ENCODE results near the gene TSPYL4. TPM values are rescaled to one million over a fixed set of nuclear protein-coding genes. Genes with fewer than 3 reads are reported as not detected.
A peak's percentile ranks its signal among the peaks of the same experiment; 100 is the strongest.

TSPYL4 gene
- total RNA-seq, 1 donor, result 28.5 TPM

DNA sequence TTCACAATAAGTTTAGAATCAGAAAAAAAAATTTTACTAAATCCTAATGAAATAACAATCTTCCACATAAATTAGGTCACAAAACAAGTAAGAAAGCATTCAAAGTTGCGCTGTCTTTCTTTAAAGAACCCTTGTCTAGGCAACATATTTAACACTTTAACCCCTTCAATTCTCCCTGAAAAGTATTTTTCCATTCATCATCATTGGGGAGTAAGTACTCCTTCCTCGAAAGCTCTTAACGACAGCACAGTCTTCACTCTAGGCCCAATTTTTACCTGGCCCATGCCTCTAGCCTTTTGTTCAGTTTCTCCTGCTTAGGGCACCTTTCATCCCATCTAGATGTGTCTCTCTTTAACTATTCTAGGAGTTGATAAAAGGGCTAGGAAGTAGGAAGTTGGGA, 23.2 kb upstream of the TSPYL4 start:
- no peak for DNase-seq (ENCODE audit: low read depth in 2 of 3, low spot score in 2 of 3)

GRCh38 chr6:116271149-116271708, 17.4 kb upstream of the TSPYL4 start:
- no peak for DNase-seq (ENCODE audit: low read depth in 2 of 3, low spot score in 2 of 3)

DNA sequence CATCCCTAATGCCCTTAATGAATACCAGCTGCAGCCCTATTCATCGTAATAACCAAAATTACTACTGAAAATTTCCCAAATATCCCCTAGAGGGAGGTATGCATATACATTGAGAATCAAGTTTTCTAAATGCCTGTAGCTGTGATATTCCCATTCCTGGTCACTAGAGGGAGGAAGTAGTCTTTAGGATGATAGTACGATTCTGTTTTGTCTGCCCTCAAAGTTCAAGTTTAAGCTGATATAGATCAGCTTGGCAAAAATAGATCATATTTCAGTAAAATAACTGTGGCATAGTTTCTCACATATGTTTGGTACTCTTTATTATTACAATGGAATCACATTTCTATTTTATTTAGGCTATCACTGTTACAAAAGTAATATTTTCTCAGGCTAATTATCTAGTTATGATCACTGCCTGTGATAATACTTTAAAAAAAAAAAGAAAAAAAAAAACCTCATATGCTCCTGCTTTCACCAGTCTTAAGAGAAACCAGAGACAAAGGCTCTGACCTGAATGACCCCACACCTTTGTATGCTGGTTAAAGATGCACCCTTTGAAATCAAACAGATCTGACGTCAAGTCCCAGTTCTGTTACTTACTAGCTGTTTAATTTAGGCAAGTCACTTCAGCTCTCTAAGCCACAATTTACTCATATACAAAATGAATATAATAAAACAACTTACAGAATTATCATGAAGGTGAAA, 14.9 kb upstream of the TSPYL4 start:
- DNase-seq (ENCODE audit: low read depth in 2 of 3, low spot score in 2 of 3), result peak in 2 of 3 donors; percentile 73 to 80

DNA sequence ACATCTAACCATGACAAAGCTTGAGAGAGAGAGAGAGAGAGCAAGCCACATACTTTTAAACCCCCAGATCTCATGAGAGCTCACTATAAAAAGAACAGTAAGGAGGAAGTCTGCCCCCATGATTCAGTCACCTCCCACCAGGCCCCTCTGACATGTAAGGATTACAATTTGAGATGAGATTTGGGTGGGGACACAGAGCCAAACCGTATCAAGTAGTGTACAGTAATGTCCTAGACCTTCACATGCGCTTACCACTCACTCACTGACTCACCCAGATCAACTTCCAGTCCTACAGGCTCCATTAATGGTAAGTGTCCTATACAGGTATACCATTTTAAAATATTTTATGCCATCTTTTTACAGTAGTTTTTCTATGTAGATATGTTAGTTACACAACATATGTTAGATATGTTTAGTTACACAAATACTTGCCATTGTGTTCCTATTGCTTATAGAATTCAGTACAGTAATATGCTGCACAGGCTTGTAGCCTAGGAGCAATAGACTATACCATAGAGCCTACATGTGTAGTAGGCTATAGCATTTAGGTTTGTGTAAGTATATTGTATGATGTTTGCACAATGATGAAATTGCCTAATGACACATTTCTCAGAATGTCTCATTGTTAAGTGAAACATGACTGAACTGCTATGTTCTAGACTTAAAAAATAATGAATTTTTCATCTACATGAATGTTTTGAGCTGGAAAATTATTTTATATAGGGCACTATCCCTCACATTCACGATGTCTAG, 14.1 kb upstream of the TSPYL4 start:
- no peak for DNase-seq (ENCODE audit: low read depth in 2 of 3, low spot score in 2 of 3)

DNA sequence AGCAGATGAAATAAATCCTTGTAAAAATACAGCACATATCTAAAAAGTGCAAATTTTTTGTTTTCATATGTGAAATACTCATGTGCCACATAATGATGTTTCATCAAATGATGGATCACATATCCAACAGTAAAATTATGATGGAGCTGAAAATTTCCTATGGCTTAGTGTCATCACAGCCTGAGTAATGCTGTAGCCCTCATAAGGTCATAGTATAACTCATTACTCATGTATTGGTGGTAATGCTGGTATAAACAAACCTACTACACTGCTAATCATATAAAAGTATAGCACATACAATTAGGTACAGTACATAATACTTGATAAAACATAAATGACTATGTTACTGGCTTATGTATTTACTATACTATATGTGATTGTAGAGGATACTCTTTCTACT, 12.9 kb upstream of the TSPYL4 start:
- no peak for DNase-seq (ENCODE audit: low read depth in 2 of 3, low spot score in 2 of 3)

- no peak for DNase-seq (ENCODE audit: low read depth in 2 of 3, low spot score in 2 of 3)
These were observed 11.4 kb upstream of the TSPYL4 start for GRCh38 chr6:116265041-116265829.

- DNase-seq (ENCODE audit: low read depth in 2 of 3, low spot score in 2 of 3), result no peak
These were observed 9.5 kb upstream of the TSPYL4 start for GRCh38 chr6:116263353-116263752.

DNA sequence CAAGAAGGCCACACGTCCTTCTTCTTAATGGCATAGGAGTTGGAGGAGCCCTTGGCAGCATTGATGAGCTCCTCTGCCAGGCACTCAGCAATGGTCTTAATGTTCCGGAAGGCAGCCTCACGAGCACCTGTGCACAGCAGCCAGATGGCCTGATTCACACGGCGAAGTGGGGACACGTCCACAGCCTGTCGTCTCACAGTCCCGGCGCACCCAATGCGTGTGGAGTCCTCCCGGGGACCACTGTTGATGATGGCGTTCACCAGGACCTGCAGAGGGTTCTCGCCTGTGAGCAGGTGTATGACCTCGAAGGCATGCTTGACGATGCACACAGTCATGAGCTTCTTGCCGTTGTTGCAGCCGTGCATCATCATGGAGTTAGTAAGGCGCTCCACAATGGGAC, 4.6 kb upstream of the TSPYL4 start:
- DNase-seq (ENCODE audit: low read depth in 2 of 3, low spot score in 2 of 3), result no peak

- DNase-seq (ENCODE audit: low read depth in 2 of 3, low spot score in 2 of 3), result no peak
These were observed 2.8 kb upstream of the TSPYL4 start for GRCh38 chr6:116256694-116257093.

- DNase-seq (ENCODE audit: low read depth in 2 of 3, low spot score in 2 of 3), result no peak
These were observed 1.4 kb upstream of the TSPYL4 start for GRCh38 chr6:116255246-116255800.

GRCh38 chr6:116254297-116255056, 602 bp upstream of the TSPYL4 start:
- DNase-seq (ENCODE audit: low read depth in 2 of 3, low spot score in 2 of 3), result peak in 1 of 3 donors; percentile 25

- DNase-seq (ENCODE audit: low read depth in 2 of 3, low spot score in 2 of 3), result no peak
These were observed 729 bp downstream of the TSPYL4 start for GRCh38 chr6:116253188-116253504.

- DNase-seq (ENCODE audit: low read depth in 2 of 3, low spot score in 2 of 3), result no peak
These were observed 2.1 kb downstream of the TSPYL4 start for GRCh38 chr6:116251568-116252384.

- no peak for DNase-seq (ENCODE audit: low read depth in 2 of 3, low spot score in 2 of 3)
These were observed 5.3 kb downstream of the TSPYL4 start for GRCh38 chr6:116248577-116248976.

DNA sequence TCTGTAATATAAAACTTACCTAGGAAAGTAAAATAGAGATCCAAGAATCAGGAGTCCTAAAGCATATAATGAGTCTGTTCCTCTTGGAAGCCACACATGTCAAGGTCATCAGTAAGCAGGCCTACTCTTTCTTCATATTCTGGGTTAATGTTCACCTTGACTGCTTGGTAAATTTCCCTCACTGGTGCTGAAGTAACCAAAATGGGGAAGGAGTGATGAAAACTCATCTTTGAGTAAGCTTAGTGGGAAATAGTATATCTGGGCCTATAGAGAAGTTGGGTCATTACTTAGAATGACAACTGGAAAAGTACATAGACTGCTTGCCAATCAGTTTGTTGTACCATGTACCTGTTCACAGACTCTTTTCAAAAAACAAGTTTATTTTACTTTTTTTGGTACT, 6.6 kb downstream of the TSPYL4 start:
- DNase-seq (ENCODE audit: low read depth in 2 of 3, low spot score in 2 of 3), result no peak

GRCh38 chr6:116246089-116246488, 7.8 kb downstream of the TSPYL4 start:
- no peak for DNase-seq (ENCODE audit: low read depth in 2 of 3, low spot score in 2 of 3)

DNA sequence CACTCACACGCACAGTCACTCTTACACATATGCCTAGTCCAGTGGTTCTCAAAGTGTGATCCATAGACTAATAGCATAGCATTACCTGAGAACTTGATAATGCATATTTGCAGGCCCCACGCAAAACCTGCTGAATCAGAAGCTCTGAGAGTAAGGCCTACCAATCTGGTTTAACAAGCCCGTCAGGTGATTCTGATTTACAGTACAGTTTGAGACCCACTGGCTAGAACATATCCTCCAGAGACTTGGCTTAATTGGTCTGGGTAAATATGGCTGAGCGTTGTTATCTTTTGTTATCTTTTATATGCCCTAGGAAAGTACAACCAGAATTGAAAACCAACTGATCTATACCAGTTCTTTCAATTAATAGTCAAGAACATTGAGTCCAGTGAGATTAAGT, 9.6 kb downstream of the TSPYL4 start:
- DNase-seq (ENCODE audit: low read depth in 2 of 3, low spot score in 2 of 3), result no peak

DNA sequence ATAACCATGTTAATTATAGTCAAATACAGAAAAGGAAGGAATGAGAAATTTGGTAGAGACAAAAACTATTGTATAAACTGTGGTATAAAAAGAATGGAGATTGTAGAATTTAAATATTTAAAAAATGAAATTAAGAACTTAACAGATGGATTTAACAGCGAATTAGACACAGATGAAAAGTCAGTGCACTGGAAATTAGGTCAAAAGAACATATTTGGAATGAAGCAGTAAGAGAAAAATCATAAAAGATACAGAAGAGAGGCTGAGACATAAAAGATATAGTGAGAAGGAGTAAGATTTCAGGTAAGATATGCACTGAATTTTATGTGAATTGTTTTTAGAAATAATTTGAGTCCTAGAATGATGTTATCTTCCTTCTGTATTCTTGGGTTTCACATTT, 14.0 kb downstream of the TSPYL4 start:
- no peak for DNase-seq (ENCODE audit: low read depth in 2 of 3, low spot score in 2 of 3)

DNA sequence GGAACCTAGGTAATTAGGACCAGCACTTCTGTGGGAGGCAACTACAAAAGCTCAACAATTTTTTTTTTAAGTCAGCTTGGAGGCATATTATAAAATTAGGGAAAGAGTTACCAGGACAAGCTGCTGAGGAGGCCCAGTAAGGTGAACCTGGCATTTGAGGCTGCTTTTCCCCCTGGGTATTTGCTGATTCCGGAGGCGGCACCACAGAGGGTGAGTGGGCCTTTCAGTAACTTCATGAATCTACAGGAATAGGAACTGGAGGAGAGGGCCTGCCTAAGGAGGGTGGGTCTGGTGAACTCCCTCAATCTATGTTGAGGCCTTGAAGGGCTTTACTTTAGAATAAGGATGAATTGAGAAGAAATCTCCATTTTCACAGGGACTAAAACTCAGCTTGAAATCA, 14.6 kb downstream of the TSPYL4 start:
- DNase-seq (ENCODE audit: low read depth in 2 of 3, low spot score in 2 of 3), result no peak

- DNase-seq (ENCODE audit: low read depth in 2 of 3, low spot score in 2 of 3), result no peak
These were observed 15.8 kb downstream of the TSPYL4 start for GRCh38 chr6:116238083-116238482.
